Transverse colon (tissue), 4 donors: ENCODE results near the gene SOX1. TPM values are rescaled to one million over a fixed set of nuclear protein-coding genes. Genes with fewer than 3 reads are reported as not detected.

Experiments used
- DNase-seq: peaks from one replicate; pipeline ENCODE4 v3.0.0-alpha.2; 2019
- H3K27ac ChIP-seq, 4 donors: fragments of 200-600 bp; sonication (generic); 2 replicates each; pipeline ENCODE4 v1.5.1; 2016 to 2018; ENCODE audit warnings: inconsistent platforms in 4 of 4
- H3K27me3 ChIP-seq: fragments of 200-600 bp; sonication (generic); 2 replicates; pipeline ENCODE4 v1.5.1; 2017; ENCODE audit warnings: inconsistent platforms
- H3K36me3 ChIP-seq, 4 donors: fragments of 200-600 bp; sonication (generic); 2 replicates each; pipeline ENCODE4 v1.5.1; 2017 to 2019; ENCODE audit warnings: inconsistent platforms in 4 of 4
- H3K4me1 ChIP-seq, 4 donors: fragments of 200-600 bp; sonication (generic); 2 replicates each; pipeline ENCODE4 v1.5.1; 2017 to 2020; ENCODE audit warnings: inconsistent platforms in 4 of 4
- H3K4me3 ChIP-seq, 4 donors: fragments of 200-600 bp; sonication (generic); 1 replicate in 1 of 4; 2 replicates in 3 of 4; pipeline versions ENCODE4 v1.5.1 to v1.6.1; 2017 to 2019; ENCODE audit warnings: inconsistent platforms in 4 of 4
- H3K9me3 ChIP-seq, 2 donors: fragments of 200-600 bp; sonication (generic); 2 replicates each; pipeline ENCODE4 v1.5.1; 2017 to 2019; ENCODE audit warnings: inconsistent platforms in 2 of 2
- CTCF ChIP-seq, 5 experiments: fragments of 200-600 bp in 3 of 5; fragments of 450-650 bp in 2 of 5; sonication (generic) in 3 of 5; IDR thresholded peaks; 1 replicate in 2 of 5; 2 replicates in 3 of 5; pipeline ENCODE4 v1.5.1; 2016 to 2017; ENCODE audit warnings: antibody characterized with exemption in 5 of 5, inconsistent platforms in 3 of 5, mild to moderate bottlenecking in 2 of 5, moderate library complexity in 1 of 5
- EP300 ChIP-seq: sonication (generic); formaldehyde crosslinking; IDR thresholded peaks from one replicate; pipeline ENCODE4 v1.6.1; 2017; ENCODE audit warnings: antibody characterized with exemption, low read depth
- POLR2A ChIP-seq: fragments of 450-650 bp; IDR thresholded peaks from one replicate; pipeline ENCODE4 v1.6.1; 2016; ENCODE audit warnings: antibody characterized with exemption, mild to moderate bottlenecking, moderate library complexity
- POLR2AphosphoS5 ChIP-seq, 3 donors: sonication (generic); formaldehyde crosslinking; IDR thresholded peaks; one replicate each; pipeline ENCODE4 v1.6.1; 2016; ENCODE audit warnings: antibody characterized with exemption in 3 of 3
- WGBS, 2 donors: methylation state at CpG; one replicate each; pipeline ENCODE4 v1.1.5; 2018; ENCODE audit warnings: low coverage in 1 of 2; 5-methylcytosine and 5-hydroxymethylcytosine counted together
- in situ Hi-C, 4 donors: fragments of 200-750 bp; cut with MboI; loops; one replicate each; pipeline versions ENCODE4 v1.15.0 to v1.15.1; 2017; ENCODE audit warnings: low sequenced_read_pairs in 3 of 4, low pct_ligation_motif_present in 1 of 4, low pct_unique_long_range_greater_than_20kb in 1 of 4
- intact Hi-C: fragments of 100-400 bp; cut with DNase I; formaldehyde crosslinking; loops from one replicate; pipeline ENCODE4 v1.15.1; 2023; ENCODE audit warnings: low total_unique reads
- total RNA-seq, 4 donors: library from RNA; depleted of rRNA; stranded (reverse); fragments of >200 nt; gene quantifications; one replicate each; pipeline ENCODE4 v1.1.0, GENCODE V29; 2016

Gene SOX1
- total RNA-seq, 4 donors from 2014 or later, result not detected

- intact Hi-C loops, result no loop called here
- DNase-seq, result no peak
- Histone ChIP-seq H3K4me1 (peaks cover 0 to 28% (median 15%) of the 10 kb centered on the region in 4 donors), H3K36me3 (no peaks in the 10 kb centered on the region), H3K27me3 (peaks cover 100% of the 10 kb centered on the region), H3K4me3 (peak overlapping the region in 2 of 4 donors; percentile 20 to 24), H3K9me3 (no peaks in the 10 kb centered on the region), H3K27ac (peak overlapping the region in 1 of 4 donors; percentile 34)
- WGBS, 2 donors, result 0 to 10% methylated on average over 1 to 43 of the region's 77 CpGs
- TF ChIP-seq EP300 (no peak), POLR2AphosphoS5 (IDR thresholded peaks at IDR 0.05) (no peak), CTCF (IDR thresholded peaks at IDR 0.05) (no peak), POLR2A (no peak)
- in situ Hi-C loops, result no loop called here
Measured at GRCh38 chr13:112073245-112074138, 6.5 kb downstream of the SOX1 start.

DNA sequence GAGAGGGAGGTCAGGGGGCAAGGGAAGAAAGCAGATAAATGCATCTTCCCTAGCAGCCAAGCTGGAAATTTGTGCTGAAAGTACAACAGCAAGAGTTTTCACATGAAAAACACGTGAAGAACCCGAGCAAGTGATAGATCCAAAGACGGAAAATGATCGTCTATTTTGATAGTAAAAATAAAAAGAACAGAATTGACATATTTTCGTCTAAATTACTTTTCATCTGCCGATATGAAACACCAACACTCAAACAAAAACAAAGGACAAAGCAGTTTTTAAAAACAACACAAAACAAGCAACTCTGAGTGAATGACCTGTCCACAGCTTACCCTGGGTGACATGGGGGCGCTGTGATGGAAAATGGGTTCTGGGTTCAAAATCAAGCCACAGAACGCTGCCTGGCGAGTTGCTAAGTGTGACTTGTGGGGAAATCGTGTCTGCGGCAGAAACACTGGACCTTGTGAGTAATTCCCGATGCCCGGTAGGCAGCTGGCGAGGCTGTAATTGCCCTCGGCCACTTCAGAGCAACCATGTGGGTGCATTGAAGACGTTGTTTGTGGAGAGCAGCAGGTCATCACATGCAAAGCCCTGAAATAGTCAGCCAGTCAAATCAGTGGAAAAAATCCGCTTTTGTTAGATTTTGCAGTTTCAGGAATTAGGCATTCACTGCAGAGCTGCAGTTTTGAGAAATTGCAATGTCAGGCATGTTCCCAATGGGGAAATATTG is 7.4 kb downstream of the SOX1 start:
- Histone ChIP-seq H3K4me3 (no peak overlapping the region), H3K27me3 (peaks cover 98% of the 10 kb centered on the region), H3K9me3 (no peaks in the 10 kb centered on the region), H3K4me1 (peaks cover 0 to 20% (median 13%) of the 10 kb centered on the region in 4 donors), H3K27ac (no peak overlapping the region), H3K36me3 (no peaks in the 10 kb centered on the region)
- TF ChIP-seq POLR2AphosphoS5 (IDR thresholded peaks at IDR 0.05), result no peak
- no peak for TF ChIP-seq POLR2A
- TF ChIP-seq EP300, result no peak
- no peak for TF ChIP-seq CTCF (IDR thresholded peaks at IDR 0.05)
- 11 to 12% methylated on average over 15 to 17 of the region's 17 CpGs for WGBS, 2 donors
- in situ Hi-C loops (no loop called here), intact Hi-C loops (no loop called here)
- no peak for DNase-seq

DNA sequence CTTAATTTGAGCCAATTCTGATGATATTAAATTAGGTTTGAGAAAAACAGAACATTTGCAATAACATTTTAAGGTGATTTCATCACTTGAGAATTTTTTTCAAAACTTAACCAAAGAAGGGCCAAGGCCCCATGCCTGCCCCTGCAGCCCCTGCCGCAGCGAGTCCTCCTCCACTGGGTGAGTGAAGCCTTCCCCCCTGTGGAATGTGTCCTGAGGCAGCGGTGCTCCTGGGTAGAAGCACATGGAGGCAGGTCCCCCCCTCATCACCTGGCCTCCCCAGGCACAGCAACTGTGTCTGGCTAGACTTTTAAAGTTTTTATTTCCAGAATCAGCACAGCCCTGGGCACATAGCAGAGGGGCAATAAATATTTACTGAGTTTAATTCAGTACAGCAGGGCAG is 10.8 kb downstream of the SOX1 start:
- DNase-seq, result no peak
- no peaks in the 10 kb centered on the region for H3K36me3 ChIP-seq
- H3K27ac ChIP-seq, result no peak overlapping the region
- H3K4me3 ChIP-seq, result no peak overlapping the region
- H3K9me3 ChIP-seq, result no peaks in the 10 kb centered on the region
- no peak for TF ChIP-seq EP300
- TF ChIP-seq POLR2AphosphoS5 (IDR thresholded peaks at IDR 0.05), result no peak
- TF ChIP-seq CTCF (IDR thresholded peaks at IDR 0.05), result no peak
- TF ChIP-seq POLR2A, result no peak
- in situ Hi-C loops (loop anchor here in 2 of 4 donors (25.0 kb wide), 1 partner anchor 360 kb away; no protein-coding TSS in a partner anchor), intact Hi-C loops (no loop called here)
- peaks cover 0 to 11% (median 8%) of the 10 kb centered on the region in 4 donors for H3K4me1 ChIP-seq
- 28% methylated on average over 3 of the region's 3 CpGs; no CpG with 5 or more reads in 1 of the 2 donors for WGBS, 2 donors
- H3K27me3 ChIP-seq, result peaks cover 84% of the 10 kb centered on the region

DNA sequence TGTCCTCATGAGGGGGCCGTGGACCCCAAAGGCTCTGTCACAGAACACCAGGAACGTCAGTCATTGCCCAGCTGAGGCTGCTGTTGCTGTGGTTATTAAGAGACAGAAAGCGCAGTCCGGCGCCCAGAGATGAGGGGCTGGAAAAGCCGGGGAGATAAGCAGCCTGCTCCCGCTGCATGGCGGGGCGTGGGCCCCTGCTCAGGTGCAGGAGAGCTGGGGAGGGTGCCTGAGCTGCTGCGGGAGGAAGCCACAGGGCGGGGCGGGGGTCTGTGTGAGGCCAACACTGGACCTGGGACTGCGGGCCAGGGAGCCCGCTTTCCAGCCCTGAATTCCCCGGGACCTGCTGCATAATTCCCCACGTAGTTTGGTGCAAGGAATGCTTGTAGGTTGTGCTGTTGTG is 11.3 kb downstream of the SOX1 start:
- H3K27me3 ChIP-seq, result peaks cover 79% of the 10 kb centered on the region
- no peak for DNase-seq
- no peaks in the 10 kb centered on the region for H3K36me3 ChIP-seq
- TF ChIP-seq CTCF (IDR thresholded peaks at IDR 0.05) (no peak), POLR2A (no peak), EP300 (no peak), POLR2AphosphoS5 (IDR thresholded peaks at IDR 0.05) (no peak)
- 14 to 21% methylated on average over 2 to 16 of the region's 16 CpGs for WGBS, 2 donors
- peaks cover 0 to 4% of the 10 kb centered on the region in 2 donors for H3K9me3 ChIP-seq
- intact Hi-C loops (no loop called here), in situ Hi-C loops (loop anchor here in 2 of 4 donors (25.0 kb wide), 1 partner anchor 359 kb away; no protein-coding TSS in a partner anchor)
- H3K27ac ChIP-seq, result no peak overlapping the region
- H3K4me1 ChIP-seq, result peaks cover 0 to 6% (median 4%) of the 10 kb centered on the region in 4 donors
- no peak overlapping the region for H3K4me3 ChIP-seq
